HG03354 (cell line): Measurements from ENCODE around the gene EIF4E.
"Not testable (repeated sequence)": the region's sequence is repeated elsewhere in the genome, so short reads cannot be mapped to it uniquely, and the experiment has no call there.

Experiments
- ATAC-seq: cut with Tn5 transposase; IDR thresholded peaks from one replicate; pipeline ENCODE4 v1.9.1; 2021; ENCODE audit warnings: mild to moderate bottlenecking; ENCODE audit not compliant: unreplicated experiment, poor library complexity, severe bottlenecking

Gene EIF4E

DNA sequence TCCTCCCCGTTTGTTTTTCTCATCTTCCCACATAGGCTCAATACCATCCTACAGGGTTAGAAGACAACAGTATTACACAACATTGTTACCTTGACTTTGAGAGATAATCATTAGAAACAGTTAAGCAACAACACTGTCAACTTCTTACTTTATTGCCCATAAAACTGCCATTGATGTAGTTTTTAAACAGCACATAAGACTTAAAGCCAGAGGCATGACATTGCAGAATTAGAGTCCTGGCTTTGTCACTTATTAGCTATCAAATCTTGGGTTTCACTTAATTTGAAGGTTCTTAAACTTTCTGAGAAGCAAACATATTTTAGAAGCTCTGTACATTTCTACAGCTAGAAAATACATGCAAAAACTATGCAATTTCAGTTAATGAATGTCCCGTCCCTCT is 41.8 kb downstream of the EIF4E start:
- no peak for ATAC-seq

DNA sequence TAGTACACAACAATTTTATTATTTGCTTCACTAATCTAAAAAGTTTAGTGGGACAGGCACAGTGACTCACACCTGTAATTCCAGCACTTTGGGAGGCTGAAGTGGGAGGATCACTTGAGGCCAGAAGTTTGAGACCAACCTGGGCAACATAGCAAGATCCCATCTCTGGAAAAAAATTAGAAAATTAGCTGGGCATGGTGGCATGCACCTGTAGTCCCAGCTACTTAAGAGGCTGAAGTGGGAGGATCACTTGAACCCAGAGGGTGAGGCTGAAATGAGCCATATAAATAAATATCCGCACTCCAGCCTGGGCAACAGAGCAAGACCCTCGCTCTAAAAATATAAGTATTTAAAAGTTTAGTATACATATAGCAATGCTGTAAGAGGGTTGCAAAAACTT is 42.6 kb downstream of the EIF4E start:
- not testable (repeated sequence) for ATAC-seq

DNA sequence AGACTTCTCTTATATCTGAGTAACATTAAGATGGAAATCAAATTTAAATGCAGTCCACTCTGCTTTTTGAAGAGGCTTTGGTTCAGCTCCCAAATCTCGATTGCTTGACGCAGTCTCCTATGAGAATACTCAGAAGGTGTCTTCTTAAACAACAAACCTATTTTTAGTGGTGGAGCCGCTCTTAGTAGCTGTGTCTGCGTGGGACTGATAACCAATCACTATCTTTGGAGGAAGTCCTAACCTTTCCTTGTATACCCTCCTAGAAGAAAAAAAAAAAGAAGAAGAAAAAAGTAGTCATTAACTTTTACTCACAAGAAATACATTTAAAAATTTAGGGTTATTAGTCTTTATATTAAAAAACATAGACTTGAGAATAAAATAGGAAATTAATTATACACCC is 48.0 kb downstream of the EIF4E start:
- ATAC-seq = not testable (repeated sequence)

DNA sequence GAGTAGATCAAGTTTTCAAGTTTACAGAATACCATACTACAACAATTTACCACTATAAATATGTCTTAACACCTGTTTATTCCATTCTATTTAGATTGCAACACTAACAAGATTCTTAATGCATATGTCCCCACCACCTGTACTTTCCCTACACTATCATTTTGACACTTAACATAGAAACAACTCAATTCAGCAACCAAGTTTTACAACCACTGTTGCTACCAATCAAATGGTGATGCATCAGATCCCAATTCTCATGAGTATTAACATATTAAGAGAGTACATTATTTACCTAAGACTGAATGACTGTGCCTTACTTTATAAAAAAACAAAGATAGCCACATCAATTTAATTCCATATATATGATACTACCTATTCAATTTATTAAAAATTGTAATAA is 49.4 kb downstream of the EIF4E start:
- no peak for ATAC-seq

DNA sequence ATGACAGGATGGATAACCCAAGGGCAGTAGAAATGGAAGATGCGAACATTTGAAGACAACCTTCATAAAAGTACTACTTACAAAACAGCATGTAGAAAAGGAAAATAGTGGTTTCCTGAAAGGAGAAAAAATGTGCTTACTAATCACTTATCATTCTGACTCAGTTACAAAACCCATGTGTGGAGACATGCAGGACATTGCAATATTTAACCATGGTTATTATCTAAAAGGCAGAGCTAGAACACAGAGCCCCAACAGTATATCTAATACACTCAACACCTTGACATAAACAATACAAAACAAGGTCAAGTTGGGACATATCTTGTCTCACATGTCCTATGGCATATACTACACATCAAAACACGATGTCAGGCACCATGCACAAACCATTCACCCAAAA is 55.9 kb downstream of the EIF4E start:
- ATAC-seq = no peak

DNA sequence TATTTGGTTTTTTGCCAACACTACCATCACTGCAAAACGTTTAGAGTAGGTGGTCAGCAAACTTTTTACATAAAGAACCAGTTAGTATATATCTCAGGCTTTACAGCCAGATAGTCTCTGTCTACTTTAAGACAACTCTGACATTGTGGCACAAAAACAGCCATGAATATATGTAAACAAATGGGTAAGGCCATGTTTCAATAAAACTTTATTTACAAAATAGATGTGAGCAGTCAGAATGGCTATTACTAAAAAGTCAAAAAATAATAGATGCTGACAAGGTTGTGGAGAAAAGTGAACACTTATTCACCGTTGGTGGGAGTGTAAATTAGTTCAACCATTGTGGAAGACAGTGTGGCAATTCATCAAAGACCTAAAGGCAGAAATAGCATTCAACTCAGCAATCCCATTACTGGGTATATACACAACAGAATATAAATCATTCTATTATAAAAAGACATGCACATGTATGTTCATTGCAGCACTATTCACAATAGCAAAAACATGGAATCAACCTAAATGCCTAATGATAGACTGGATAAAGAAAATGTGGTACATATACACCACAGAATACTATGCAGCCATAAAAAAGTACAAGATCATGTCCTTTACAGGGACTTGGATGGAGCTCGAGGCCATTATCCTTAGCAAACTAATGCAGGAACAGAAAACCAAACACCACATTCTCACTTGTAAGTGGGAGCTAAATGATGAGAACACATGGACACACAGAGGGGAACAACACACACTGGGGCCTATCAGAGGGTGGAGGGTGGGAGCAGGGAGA is 56.6 kb downstream of the EIF4E start:
- ATAC-seq = not testable (repeated sequence)

DNA sequence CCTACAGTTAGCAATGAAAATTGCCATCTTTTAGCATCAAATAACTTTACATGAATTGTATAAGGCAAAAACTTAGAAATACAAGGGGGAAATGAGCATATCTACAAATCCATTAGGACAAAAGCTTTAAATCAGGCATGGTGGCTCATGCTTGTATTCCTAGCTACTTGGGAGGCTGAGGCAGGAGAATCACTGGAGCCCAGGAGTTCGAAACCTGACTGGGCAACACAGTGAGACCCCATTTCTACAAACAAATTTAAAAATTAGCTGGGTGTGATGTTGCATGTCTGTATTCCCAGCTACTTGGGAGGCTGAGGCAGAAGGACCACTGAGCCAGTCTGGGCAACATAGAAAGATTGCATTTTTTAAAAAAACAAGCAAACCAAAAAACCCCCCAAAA is 61.3 kb downstream of the EIF4E start:
- no peak for ATAC-seq

DNA sequence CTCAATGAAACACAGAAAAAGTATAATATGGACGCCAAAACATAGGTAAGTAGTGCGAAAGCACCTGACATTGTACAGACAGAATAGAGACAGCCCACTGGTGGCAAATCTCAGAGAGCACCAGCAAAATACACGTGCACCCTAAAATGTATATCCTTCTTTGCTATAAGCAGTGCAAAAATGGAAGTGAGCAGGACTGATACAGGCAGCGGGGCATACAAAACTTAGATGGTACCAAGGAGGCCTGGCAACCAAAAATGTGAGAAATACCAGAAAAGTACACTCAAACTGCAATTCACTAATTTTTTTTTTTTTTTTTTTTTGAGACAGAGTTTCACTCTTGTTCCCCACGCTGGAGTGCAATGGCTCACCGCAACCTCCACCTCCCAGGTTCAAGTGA is 63.9 kb downstream of the EIF4E start:
- ATAC-seq = no peak

DNA sequence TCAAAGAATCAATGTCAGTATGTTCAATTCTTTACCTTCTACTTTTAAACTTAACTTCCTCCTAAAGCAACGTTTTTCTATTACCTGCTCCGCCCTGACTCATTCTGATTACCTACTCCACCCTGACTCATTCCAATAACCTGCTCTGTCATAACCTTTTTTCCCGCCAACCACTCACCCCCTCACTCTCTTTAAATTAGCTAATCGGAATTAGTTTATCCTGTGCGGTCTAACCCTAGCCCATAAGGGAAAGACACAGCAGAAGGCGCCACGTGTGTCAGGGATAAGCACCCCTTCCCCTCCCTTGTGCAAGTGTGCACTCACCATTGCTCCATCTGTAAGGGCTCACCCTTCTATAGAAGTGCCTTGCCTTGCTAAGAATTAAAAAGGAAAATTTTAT is 64.4 kb downstream of the EIF4E start:
- ATAC-seq = no peak

DNA sequence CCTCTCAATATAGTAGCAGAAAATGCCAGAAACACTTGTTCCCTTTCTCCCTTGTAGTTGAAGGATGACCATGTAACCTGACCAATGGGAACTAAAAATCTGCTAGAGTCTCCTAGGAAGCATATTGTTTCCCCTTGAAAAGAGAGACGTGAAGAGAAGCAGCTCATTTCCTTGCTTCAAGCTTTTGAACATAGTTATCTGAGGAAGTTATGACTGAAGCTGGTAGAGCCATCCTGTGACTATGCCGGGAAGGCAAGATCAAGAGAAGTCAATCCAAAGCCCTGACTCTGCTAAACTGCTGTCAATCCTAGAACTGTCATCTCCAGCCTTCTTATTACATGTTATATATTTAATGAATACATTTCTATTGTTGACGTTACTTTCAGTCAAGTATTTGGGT is 66.6 kb downstream of the EIF4E start:
- no peak for ATAC-seq

DNA sequence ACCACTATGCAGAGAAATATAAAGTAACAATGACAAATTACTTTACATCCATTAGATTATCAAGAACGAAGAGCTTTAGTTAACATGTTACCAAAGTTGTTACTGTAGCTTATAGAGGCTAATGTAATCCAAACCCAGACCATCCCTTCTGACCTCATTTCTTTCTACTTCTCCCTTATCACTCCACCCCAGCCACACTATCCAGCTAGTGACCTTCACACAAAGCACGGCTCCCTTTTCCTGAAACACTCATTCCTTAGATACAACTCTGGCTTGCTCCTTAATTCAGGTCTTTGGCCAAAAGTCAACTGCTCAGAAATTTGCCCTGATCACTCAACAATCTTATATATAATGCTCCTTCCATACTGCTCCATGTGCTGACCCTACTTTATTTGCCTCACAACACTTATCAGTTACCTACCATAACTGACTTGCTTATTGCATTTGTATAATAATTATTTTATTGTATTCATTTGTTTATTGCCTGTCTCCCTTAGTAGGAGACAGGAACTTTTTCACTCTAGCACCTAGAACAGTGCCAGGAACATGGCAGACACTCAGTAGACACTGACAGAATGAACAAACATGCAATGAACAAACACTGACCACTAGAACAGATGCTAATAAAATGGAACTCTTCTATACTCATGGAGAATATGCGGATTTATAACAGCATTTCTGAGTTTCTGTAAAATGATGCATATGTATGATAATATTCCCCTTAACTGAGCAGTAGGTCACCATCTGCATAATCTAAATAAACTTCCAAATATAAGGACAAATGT is 67.6 kb downstream of the EIF4E start:
- no peak for ATAC-seq

DNA sequence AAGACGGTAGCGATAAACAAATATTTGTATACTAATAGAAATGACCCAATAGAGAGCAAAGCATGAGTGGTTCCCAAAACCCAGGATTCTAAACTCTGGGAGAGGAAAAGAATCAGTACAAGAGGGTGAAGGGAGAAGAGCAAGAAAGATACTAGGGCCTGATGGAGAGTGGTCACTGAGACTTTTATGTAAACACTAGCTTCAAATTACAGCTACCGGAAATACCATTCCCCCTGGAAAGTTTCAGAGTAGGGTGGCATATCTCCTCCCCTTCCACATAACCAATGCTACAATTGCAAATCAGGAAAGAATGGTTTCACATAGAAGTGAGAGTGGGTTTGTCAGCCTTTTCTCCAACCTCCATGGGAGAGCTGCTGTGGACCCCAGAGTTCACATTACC is 77.1 kb downstream of the EIF4E start:
- ATAC-seq = no peak

DNA sequence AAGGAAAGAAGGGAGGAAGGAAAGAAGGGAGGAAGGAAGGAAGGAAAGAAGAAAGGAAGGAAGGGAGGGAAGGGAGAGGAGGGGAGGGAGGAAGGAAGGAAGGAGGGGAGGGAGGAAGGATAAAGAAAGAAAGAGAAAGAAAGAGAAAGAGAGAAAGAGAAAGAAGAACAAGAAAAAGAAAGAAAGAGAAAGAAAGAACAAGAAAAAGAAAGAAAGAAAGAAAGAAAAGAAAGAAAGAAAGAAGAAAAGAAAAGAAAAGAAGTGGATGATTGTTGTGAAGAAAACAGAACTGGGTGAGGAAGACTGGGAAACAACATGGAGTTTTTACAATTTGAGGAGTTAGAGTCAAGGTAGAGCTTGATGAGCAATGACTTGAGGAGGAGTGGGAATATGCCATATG is 78.0 kb downstream of the EIF4E start:
- no peak for ATAC-seq

DNA sequence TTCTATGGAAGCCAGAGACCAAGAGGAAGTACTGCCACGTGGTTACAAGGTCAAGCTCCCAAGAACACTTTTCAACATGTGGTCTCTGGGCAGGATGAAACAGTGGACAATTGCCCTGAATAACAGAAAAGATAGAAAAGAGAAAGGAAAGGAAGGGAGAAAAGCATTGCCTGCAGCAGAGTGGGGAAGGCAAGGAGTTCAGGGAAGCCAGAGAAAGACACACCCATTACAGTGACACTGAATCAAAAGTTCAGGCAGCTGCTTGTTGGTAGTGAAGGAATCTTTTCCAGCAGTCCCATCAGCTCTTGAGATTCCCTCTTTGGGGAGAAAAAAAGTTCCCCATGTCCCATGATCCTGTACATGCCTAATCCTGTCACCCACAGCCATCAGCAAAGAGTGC is 80.5 kb downstream of the EIF4E start:
- ATAC-seq = no peak

DNA sequence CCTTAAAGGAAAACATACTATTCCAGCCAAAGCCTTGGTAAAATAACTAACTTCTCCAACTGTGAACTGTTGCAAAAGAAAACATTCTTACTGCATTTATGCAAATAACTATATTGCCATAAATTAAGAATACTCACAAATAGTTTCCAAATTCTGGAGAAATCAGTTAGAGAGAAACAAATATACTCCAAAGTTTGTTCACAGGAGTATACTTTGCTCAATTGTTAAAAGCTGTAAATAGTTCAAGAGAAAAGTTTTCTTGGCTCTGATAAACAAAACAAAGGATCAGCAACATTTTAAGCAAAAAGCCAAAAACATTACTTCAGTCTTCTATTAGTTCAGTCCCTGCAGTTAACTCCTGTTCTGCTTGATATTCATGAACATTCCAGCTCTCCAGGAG is 83.0 kb downstream of the EIF4E start:
- ATAC-seq = no peak

DNA sequence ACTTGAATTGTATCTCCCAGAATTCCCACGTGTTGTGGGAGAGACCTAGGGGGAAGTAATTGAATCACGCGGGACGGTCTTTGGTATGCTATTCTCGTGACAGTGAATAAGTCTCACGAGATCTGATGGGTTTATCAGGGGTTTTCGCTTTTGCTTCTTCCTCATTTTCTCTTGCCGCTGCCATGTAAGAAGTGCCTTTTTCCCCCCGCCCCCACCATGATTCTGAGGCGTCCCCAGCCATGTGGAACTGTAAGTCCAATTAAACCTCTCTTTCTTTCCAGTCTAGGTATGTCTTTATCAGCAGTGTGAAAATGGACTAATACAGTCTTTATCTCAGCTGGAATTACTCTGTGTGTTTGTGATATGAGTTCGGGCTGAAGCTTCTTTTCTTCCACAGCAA is 86.0 kb downstream of the EIF4E start:
- ATAC-seq = not testable (repeated sequence)

DNA sequence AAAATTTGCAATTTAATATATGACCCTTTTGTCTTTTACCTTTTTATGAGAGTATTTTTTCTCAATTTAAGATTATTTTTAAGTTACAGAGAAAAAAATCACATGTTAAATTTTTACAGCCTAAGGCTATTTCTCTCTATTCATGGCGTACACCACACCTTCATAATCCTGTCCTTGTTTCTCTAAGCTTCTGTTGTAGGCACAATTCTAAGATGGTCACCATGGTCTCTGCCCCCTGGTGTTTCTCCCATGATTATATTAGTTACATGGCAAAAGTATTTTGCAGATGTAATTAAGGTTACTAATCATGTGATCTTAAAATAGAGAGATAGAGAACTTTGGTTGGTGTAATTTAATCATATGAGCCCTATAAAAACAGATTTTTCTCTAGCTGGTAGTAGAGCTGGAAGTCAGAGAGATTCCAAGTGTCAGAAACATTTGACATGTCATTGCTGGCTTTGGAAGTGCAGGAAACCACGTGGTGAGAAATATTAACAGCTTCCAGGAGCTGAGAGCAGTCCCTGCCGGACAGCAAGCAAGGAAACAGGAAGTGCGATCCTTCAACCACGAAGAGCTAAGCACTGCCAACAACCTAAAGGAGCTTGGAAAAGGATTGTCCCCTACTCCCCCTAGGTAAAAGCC is 89.8 kb downstream of the EIF4E start:
- no peak for ATAC-seq

DNA sequence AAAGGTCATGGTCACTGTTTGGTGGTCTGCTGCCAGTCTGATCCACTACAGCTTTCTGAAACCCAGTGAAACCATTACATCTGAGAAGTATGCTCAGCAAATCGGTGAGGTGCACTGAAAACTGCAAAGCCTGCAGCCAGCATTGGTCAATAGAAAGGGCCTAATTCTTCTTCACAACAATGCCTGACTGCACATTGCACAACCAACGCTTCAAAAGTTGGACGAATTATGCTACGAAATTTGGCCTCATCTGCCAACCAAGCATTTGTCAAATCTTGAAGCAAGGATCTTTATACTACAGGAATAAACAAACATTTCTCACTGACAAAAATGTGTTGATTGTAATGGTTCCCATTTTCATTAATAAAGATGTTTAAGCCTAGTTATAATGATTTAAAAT is 90.4 kb downstream of the EIF4E start:
- ATAC-seq = no peak

DNA sequence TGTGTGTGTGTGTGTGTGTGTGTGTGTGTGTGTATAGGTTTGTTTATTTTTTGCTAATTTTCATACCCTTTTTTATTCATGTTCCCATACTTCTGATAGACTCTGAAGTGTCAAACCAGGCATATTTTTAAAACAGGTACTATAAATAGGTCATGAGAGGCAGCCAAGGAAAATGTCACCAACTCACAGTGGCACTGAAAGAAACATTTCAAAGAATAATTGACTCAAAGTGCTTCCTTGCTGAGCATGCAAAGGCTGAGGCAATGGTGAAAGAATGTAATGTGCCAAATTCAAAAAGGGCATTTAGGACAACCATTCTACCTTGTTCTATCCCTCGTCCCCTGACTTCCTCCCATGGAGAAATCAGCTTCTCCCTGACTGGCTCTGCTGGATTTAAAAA is 95.5 kb downstream of the EIF4E start:
- no peak for ATAC-seq

DNA sequence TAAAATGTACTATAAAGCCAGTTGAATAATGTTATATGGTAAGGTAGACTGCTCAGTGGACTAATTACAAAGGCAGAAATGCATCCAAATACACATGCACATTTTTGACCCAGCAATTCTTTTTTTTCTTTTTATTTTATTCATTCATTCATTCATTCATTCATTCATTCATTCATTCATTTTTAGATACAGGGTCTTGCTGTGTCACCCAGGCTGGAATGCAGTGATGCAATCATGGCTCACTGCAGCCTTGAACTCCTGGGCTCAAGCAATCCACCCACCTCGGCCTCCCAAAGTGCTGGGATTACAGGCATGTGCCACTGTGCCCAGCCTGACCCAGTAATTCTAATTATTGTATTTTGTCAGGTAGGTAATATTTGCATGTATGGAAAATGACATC is 97.9 kb downstream of the EIF4E start:
- not testable (repeated sequence) for ATAC-seq
